ENCODE measurements around the gene TMEM106C.

The TMEM106C gene

GRCh38 chr12:47980197-47980596 lies 16.8 kb downstream of the TMEM106C start:
- no peak for DNase-seq

- DNase-seq, result no peak
These were observed 17.5 kb downstream of the TMEM106C start for GRCh38 chr12:47980779-47981495.

- no peak for DNase-seq
These were observed 18.3 kb downstream of the TMEM106C start for GRCh38 chr12:47981496-47982260.

- DNase-seq, result no peak
These were observed 18.9 kb downstream of the TMEM106C start for GRCh38 chr12:47982311-47982710.

- DNase-seq, result no peak
These were observed 19.4 kb downstream of the TMEM106C start for GRCh38 chr12:47982770-47983169.

- no peak for DNase-seq
These were observed 20.2 kb downstream of the TMEM106C start for GRCh38 chr12:47983541-47984115.

GRCh38 chr12:47984331-47984801 lies 21.0 kb downstream of the TMEM106C start:
- no peak for DNase-seq

- DNase-seq, result no peak
These were observed 22.3 kb downstream of the TMEM106C start for GRCh38 chr12:47985596-47986290.

- no peak for DNase-seq
These were observed 22.9 kb downstream of the TMEM106C start for GRCh38 chr12:47986291-47986660.

GRCh38 chr12:47986832-47987231 lies 23.4 kb downstream of the TMEM106C start:
- no peak for DNase-seq

GRCh38 chr12:47987411-47988072 lies 24.1 kb downstream of the TMEM106C start:
- DNase-seq, result no peak

- no peak for DNase-seq
These were observed 25.0 kb downstream of the TMEM106C start for GRCh38 chr12:47988073-47989022.

- no peak for DNase-seq
These were observed 25.6 kb downstream of the TMEM106C start for GRCh38 chr12:47989023-47989417.

- DNase-seq, result no peak
These were observed 26.3 kb downstream of the TMEM106C start for GRCh38 chr12:47989666-47990065.

GRCh38 chr12:47990351-47991105 lies 27.1 kb downstream of the TMEM106C start:
- DNase-seq, result no peak

- DNase-seq, result no peak
These were observed 28.0 kb downstream of the TMEM106C start for GRCh38 chr12:47991106-47992061.

- DNase-seq, result no peak
These were observed 29.4 kb downstream of the TMEM106C start for GRCh38 chr12:47992776-47993175.

GRCh38 chr12:47993491-47993890 lies 30.1 kb downstream of the TMEM106C start:
- no peak for DNase-seq

- no peak for DNase-seq
These were observed 32.6 kb downstream of the TMEM106C start for GRCh38 chr12:47995981-47996401.

GRCh38 chr12:47997321-47997720 lies 33.9 kb downstream of the TMEM106C start:
- DNase-seq, result no peak

Measured in stimulated activated CD4-positive, alpha-beta T cell treated with anti-CD3 and anti-CD28 coated beads, Interleukin-4, amount 100 ng/mL, for 1 hour (primary cell).